Activated CD8-positive, alpha-beta memory T cell treated with anti-CD3 and anti-CD28 coated beads, Interleukin-2, amount 50 U/mL, for 24 hours (primary cell): ENCODE results near the gene SCAF4.
"Not testable (repeated sequence)": the region's sequence is repeated elsewhere in the genome, so short reads cannot be mapped to it uniquely, and the experiment has no call there.

Source experiments
- DNase-seq: peaks from one replicate; pipeline ENCODE4 v3.0.0-alpha.2; 2020; ENCODE audit errors: extremely low read depth

SCAF4 gene

GRCh38 chr21:31731857-31732596 is at the start of gene SCAF4:
Gene SCAF4, minus strand, starts transcription at chr21:31732118. Its CDS starts 426 bp downstream, at chr21:31731692.
- no peak for DNase-seq

- DNase-seq: no peak
Measured at GRCh38 chr21:31780944-31781343, 49.0 kb upstream of the SCAF4 start.

GRCh38 chr21:31778546-31778945 is 46.6 kb upstream of the SCAF4 start:
- no peak for DNase-seq

GRCh38 chr21:31777857-31778256 is 45.9 kb upstream of the SCAF4 start:
- no peak for DNase-seq

- no peak for DNase-seq
Measured at GRCh38 chr21:31774031-31774430, 42.1 kb upstream of the SCAF4 start.

GRCh38 chr21:31772674-31773555 is 41.0 kb upstream of the SCAF4 start:
- DNase-seq: no peak

- no peak for DNase-seq
Measured at GRCh38 chr21:31771685-31772084, 39.8 kb upstream of the SCAF4 start.

- DNase-seq: no peak
Measured at GRCh38 chr21:31768710-31769109, 36.8 kb upstream of the SCAF4 start.

- DNase-seq: no peak
Measured at GRCh38 chr21:31766899-31767298, 35.0 kb upstream of the SCAF4 start.

GRCh38 chr21:31765850-31766249 is 33.9 kb upstream of the SCAF4 start:
- not testable (repeated sequence) for DNase-seq

- DNase-seq: no peak
Measured at GRCh38 chr21:31760931-31761330, 29.0 kb upstream of the SCAF4 start.

GRCh38 chr21:31756787-31757186 is 24.9 kb upstream of the SCAF4 start:
- no peak for DNase-seq

- no peak for DNase-seq
Measured at GRCh38 chr21:31755027-31755426, 23.1 kb upstream of the SCAF4 start.

- DNase-seq: no peak
Measured at GRCh38 chr21:31754708-31754960, 22.7 kb upstream of the SCAF4 start.

- no peak for DNase-seq
Measured at GRCh38 chr21:31753949-31754707, 22.2 kb upstream of the SCAF4 start.

- DNase-seq: no peak
Measured at GRCh38 chr21:31752967-31753366, 21.0 kb upstream of the SCAF4 start.

- no peak for DNase-seq
Measured at GRCh38 chr21:31752352-31752751, 20.4 kb upstream of the SCAF4 start.

GRCh38 chr21:31750843-31751242 is 18.9 kb upstream of the SCAF4 start:
- DNase-seq: no peak

- DNase-seq: no peak
Measured at GRCh38 chr21:31744182-31744800, 12.4 kb upstream of the SCAF4 start.

GRCh38 chr21:31743712-31744111 is 11.8 kb upstream of the SCAF4 start:
- DNase-seq: no peak

GRCh38 chr21:31741116-31741515 is 9.2 kb upstream of the SCAF4 start:
- no peak for DNase-seq
